WTC11 (cell line): Measurements from ENCODE around the gene RMDN3. TPM values are rescaled to one million over a fixed set of nuclear protein-coding genes. Genes with fewer than 3 reads are reported as not detected.

Experiments
- ATAC-seq: fragments of 200-7000 bp; cut with Tn5 transposase; 2 replicates; pipeline ENCODE4 v1.10.0; 2021; ENCODE audit warnings: mild to moderate bottlenecking, moderate library complexity
- CTCF ChIA-PET: fragments of 300-600 bp; sonication (Branson Sonifier 250); formaldehyde crosslinking; loops from one replicate; lab custom pipeline; 2021; ENCODE audit warnings: antibody characterized with exemption; lab: Charles Lee
- POLR2A ChIA-PET: fragments of 350-600 bp; sonication (Branson Sonifier 250); formaldehyde crosslinking; loops from one replicate; lab custom pipeline; 2021; ENCODE audit warnings: antibody characterized with exemption; lab: Charles Lee
- DNase-seq: peaks from one replicate; pipeline ENCODE4 v3.0.0; 2021; ENCODE audit warnings: low spot score
- H3K27ac Mint-ChIP-seq: 2 replicates; pipeline ENCODE4 v1.8.0; 2021; ENCODE audit warnings: mixed read lengths
- H3K27me3 Mint-ChIP-seq: 2 replicates; pipeline ENCODE4 v1.8.0; 2021; ENCODE audit warnings: low read depth, mild to moderate bottlenecking, moderate library complexity, mixed read lengths
- H3K36me3 Mint-ChIP-seq: 2 replicates; pipeline ENCODE4 v1.8.0; 2021; ENCODE audit warnings: mixed read lengths
- H3K4me1 Mint-ChIP-seq: 2 replicates; pipeline ENCODE4 v1.8.0; 2022; ENCODE audit warnings: mixed read lengths
- H3K4me3 Mint-ChIP-seq: 2 replicates; pipeline ENCODE4 v1.8.0; 2021; ENCODE audit warnings: mild to moderate bottlenecking, moderate library complexity, mixed read lengths
- H3K9me3 Mint-ChIP-seq: 2 replicates; pipeline ENCODE4 v1.8.0; 2021; ENCODE audit warnings: mixed read lengths
- ATF3 ChIP-seq: sonication (generic); formaldehyde crosslinking; conservative IDR thresholded peaks from 2 replicates; pipeline ENCODE4 v1.8.1; 2022; ENCODE audit warnings: mild to moderate bottlenecking, missing genetic modification reagents
- CBFB ChIP-seq: sonication (generic); formaldehyde crosslinking; IDR thresholded peaks from 2 replicates; pipeline ENCODE4 v1.8.1; 2022; ENCODE audit warnings: mild to moderate bottlenecking, low read depth, missing genetic modification reagents
- EMX1 ChIP-seq: fragments of 250-450 bp; sonication (Bioruptor Pico); IDR thresholded peaks from 2 replicates; pipeline ENCODE4 v1.8.0; 2021; ENCODE audit warnings: mild to moderate bottlenecking
- GTF2I ChIP-seq: fragments of 250-450 bp; sonication (Bioruptor Pico); conservative IDR thresholded peaks from 2 replicates; pipeline ENCODE4 v1.4.0; 2021; ENCODE audit warnings: mild to moderate bottlenecking
- JUN ChIP-seq: sonication (generic); formaldehyde crosslinking; IDR thresholded peaks from 2 replicates; pipeline ENCODE4 v1.8.0; 2023; ENCODE audit warnings: mild to moderate bottlenecking, missing genetic modification reagents
- MAX ChIP-seq: sonication (generic); formaldehyde crosslinking; IDR thresholded peaks from 2 replicates; pipeline ENCODE4 v1.8.0; 2022; ENCODE audit warnings: mild to moderate bottlenecking, missing genetic modification reagents
- MYBL2 ChIP-seq: sonication (generic); formaldehyde crosslinking; IDR thresholded peaks from 2 replicates; pipeline ENCODE4 v1.8.1; 2023; ENCODE audit warnings: mild to moderate bottlenecking, moderate library complexity, missing genetic modification reagents
- NFYB ChIP-seq: sonication (generic); formaldehyde crosslinking; conservative IDR thresholded peaks from 2 replicates; pipeline ENCODE4 v1.8.0; 2022; ENCODE audit warnings: low read depth, missing genetic modification reagents
- NR2C2 ChIP-seq: sonication (generic); formaldehyde crosslinking; IDR thresholded peaks from 2 replicates; pipeline ENCODE4 v1.8.0; 2022; ENCODE audit warnings: mild to moderate bottlenecking, missing genetic modification reagents
- PRRX2 ChIP-seq: fragments of 250-450 bp; sonication (Bioruptor Pico); IDR thresholded peaks from 2 replicates; pipeline ENCODE4 v1.8.0; 2021; ENCODE audit warnings: mild to moderate bottlenecking
- SMAD3 ChIP-seq: sonication (generic); formaldehyde crosslinking; IDR thresholded peaks from 2 replicates; pipeline ENCODE4 v1.8.0; 2022; ENCODE audit warnings: missing genetic modification reagents, mild to moderate bottlenecking, borderline replicate concordance
- TEAD4 ChIP-seq: sonication (generic); formaldehyde crosslinking; IDR thresholded peaks from 2 replicates; pipeline ENCODE4 v1.8.0; 2022; ENCODE audit warnings: mild to moderate bottlenecking, missing genetic modification reagents
- ZNF232 ChIP-seq: sonication (generic); formaldehyde crosslinking; IDR thresholded peaks from 2 replicates; pipeline ENCODE4 v1.8.0; 2022; ENCODE audit warnings: mild to moderate bottlenecking, missing genetic modification reagents
- ZNF532 ChIP-seq: fragments of 250-450 bp; sonication (Bioruptor Pico); IDR thresholded peaks from 2 replicates; pipeline ENCODE4 v1.9.0; 2021; ENCODE audit warnings: mild to moderate bottlenecking, borderline replicate concordance
- total RNA-seq: library from RNA; stranded (reverse); gene quantifications from 3 replicates; pipeline ENCODE4 v1.2.3, GENCODE V29; 2021
- TF ChIP-seq, protein P1 (sequence below): sonication (generic); formaldehyde crosslinking; IDR thresholded peaks from 2 replicates; pipeline ENCODE4 v1.8.1; 2023; ENCODE audit warnings: mild to moderate bottlenecking, missing genetic modification reagents, moderate library complexity
- TF ChIP-seq, protein P2 (sequence below): fragments of 250-450 bp; sonication (Bioruptor Pico); IDR thresholded peaks from 2 replicates; pipeline ENCODE4 v1.9.0; 2021; ENCODE audit warnings: moderate library complexity, mild to moderate bottlenecking, inconsistent platforms, borderline replicate concordance
- TF ChIP-seq, protein P3 (sequence below): sonication (generic); formaldehyde crosslinking; conservative IDR thresholded peaks from 2 replicates; pipeline ENCODE4 v1.8.1; 2023; ENCODE audit warnings: mild to moderate bottlenecking, low read depth, missing genetic modification reagents, moderate library complexity
- TF ChIP-seq, protein P4 (sequence below): sonication (generic); formaldehyde crosslinking; IDR thresholded peaks from 2 replicates; pipeline ENCODE4 v1.8.0; 2022; ENCODE audit warnings: mild to moderate bottlenecking, missing genetic modification reagents

The RMDN3 gene
- total RNA-seq, 1 experiment from 2014 or later, result 22.8 TPM

DNA sequence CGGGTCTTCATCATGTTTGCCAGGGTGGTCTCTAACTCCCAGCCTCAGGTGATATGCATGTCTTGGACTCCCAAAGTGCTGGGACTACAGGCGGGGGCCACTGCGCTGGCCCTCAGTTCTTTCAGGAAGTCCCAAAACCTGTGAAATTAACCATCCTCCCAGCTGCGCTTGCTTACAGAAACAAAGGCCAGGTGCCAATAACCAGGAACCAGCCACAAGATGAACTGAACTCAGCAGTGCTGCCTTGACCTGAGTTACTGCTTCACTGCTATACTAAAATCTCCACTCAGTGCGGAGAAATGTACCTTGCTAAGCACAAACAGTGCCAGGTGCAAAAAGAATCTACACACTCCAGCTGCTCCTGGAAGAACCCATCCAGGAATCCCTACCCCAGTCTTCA, 4.9 kb upstream of the RMDN3 start:
- ATAC-seq (no peak), DNase-seq (no peak)
- POLR2A ChIA-PET, result no interaction called here
- TF ChIP-seq CBFB (CRISPR knock-in tag) (no peak), TEAD4 (CRISPR knock-in tag) (no peak), PRRX2 (no peak), GTF2I (CRISPR knock-in tag) (no peak), MYBL2 (CRISPR knock-in tag) (no peak), NFYB (CRISPR knock-in tag) (no peak), MAX (no peak), ZNF232 (CRISPR knock-in tag) (no peak), JUN (CRISPR knock-in tag) (no peak), ATF3 (no peak)
- TF ChIP-seq, protein P1, sequence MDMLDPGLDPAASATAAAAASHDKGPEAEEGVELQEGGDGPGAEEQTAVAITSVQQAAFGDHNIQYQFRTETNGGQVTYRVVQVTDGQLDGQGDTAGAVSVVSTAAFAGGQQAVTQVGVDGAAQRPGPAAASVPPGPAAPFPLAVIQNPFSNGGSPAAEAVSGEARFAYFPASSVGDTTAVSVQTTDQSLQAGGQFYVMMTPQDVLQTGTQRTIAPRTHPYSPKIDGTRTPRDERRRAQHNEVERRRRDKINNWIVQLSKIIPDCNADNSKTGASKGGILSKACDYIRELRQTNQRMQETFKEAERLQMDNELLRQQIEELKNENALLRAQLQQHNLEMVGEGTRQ (CRISPR knock-in tag), result no peak
- TF ChIP-seq, protein P2, sequence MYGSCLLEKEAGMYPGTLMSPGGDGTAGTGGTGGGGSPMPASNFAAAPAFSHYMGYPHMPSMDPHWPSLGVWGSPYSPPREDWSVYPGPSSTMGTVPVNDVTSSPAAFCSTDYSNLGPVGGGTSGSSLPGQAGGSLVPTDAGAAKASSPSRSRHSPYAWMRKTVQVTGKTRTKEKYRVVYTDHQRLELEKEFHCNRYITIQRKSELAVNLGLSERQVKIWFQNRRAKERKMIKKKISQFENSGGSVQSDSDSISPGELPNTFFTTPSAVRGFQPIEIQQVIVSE (CRISPR knock-in tag), result no peak
- TF ChIP-seq, protein P3, sequence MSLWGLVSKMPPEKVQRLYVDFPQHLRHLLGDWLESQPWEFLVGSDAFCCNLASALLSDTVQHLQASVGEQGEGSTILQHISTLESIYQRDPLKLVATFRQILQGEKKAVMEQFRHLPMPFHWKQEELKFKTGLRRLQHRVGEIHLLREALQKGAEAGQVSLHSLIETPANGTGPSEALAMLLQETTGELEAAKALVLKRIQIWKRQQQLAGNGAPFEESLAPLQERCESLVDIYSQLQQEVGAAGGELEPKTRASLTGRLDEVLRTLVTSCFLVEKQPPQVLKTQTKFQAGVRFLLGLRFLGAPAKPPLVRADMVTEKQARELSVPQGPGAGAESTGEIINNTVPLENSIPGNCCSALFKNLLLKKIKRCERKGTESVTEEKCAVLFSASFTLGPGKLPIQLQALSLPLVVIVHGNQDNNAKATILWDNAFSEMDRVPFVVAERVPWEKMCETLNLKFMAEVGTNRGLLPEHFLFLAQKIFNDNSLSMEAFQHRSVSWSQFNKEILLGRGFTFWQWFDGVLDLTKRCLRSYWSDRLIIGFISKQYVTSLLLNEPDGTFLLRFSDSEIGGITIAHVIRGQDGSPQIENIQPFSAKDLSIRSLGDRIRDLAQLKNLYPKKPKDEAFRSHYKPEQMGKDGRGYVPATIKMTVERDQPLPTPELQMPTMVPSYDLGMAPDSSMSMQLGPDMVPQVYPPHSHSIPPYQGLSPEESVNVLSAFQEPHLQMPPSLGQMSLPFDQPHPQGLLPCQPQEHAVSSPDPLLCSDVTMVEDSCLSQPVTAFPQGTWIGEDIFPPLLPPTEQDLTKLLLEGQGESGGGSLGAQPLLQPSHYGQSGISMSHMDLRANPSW, result no peak
- TF ChIP-seq, protein P4, sequence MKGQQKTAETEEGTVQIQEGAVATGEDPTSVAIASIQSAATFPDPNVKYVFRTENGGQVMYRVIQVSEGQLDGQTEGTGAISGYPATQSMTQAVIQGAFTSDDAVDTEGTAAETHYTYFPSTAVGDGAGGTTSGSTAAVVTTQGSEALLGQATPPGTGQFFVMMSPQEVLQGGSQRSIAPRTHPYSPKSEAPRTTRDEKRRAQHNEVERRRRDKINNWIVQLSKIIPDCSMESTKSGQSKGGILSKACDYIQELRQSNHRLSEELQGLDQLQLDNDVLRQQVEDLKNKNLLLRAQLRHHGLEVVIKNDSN (CRISPR knock-in tag), result no peak
- Mint-ChIP-seq H3K4me1 (peaks cover 15% of the 10 kb centered on the region), H3K27me3 (peaks cover 14% of the 10 kb centered on the region), H3K9me3 (no peaks in the 10 kb centered on the region), H3K4me3 (no peak overlapping the region), H3K27ac (no peak overlapping the region), H3K36me3 (no peaks in the 10 kb centered on the region)
- CTCF ChIA-PET, result no interaction called here

DNA sequence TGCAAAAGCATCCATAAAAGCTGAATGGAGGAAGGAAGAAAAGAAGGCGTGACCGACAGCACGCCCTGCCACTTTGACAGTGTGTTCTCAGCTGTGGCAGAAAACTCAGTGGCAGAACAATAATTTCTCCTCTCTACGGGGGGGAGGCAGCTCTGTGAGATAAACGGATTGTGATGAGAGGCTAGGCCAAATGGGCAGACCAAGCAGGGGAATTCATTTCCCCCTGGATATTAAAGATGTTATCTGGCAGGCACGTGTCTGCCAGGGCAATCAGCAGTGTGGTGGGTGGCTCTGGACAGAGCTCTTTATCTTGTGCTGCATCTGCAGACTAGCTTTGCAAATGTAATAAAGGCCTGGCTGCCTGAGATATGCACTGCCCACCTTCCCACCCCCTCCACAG, 1.9 kb upstream of the RMDN3 start:
- no peaks in the 10 kb centered on the region for H3K9me3 Mint-ChIP-seq
- CTCF ChIA-PET, result interaction anchor here (1.7 kb wide), 1 partner anchor 101 kb away, joined by 7 read pairs; no protein-coding TSS in a partner anchor
- 0 out of 2 replicates have a peak, but pooled peaks cover 3% of the 10 kb centered on the region for H3K27me3 Mint-ChIP-seq
- H3K36me3 Mint-ChIP-seq, result no peaks in the 10 kb centered on the region
- DNase-seq, result no peak
- no peak overlapping the region for H3K4me3 Mint-ChIP-seq
- ATAC-seq, result no peak
- peaks cover 11% of the 10 kb centered on the region; the same call in 1 of the 2 replicates for H3K4me1 Mint-ChIP-seq
- H3K27ac Mint-ChIP-seq, result peak overlapping the region; percentile 36
- no peak for TF ChIP-seq SMAD3
- TF ChIP-seq NR2C2, result no peak
- TF ChIP-seq, protein P4 (CRISPR knock-in tag), result no peak
- no peak for TF ChIP-seq MAX
- TF ChIP-seq ZNF532 (CRISPR knock-in tag), result no peak
- TF ChIP-seq ATF3, result no peak
- no peak for TF ChIP-seq TEAD4 (CRISPR knock-in tag)
- no peak for TF ChIP-seq EMX1 (CRISPR knock-in tag)
- POLR2A ChIA-PET, result interaction anchor here (0.7 kb wide), 1 partner anchor 21 kb away, joined by 3 read pairs; no protein-coding TSS in a partner anchor
